HepG2 (cell line): ENCODE measurements around the gene DUS2. TPM values are rescaled to one million over a fixed set of nuclear protein-coding genes. Genes with fewer than 3 reads are reported as not detected.

Experiments
- CBX5 ChIP-seq: sonication (generic); formaldehyde crosslinking; IDR thresholded peaks from 2 replicates; pipeline ENCODE4 v1.4.0; 2020; ENCODE audit warnings: missing genetic modification reagents, borderline replicate concordance
- CHD4 ChIP-seq: fragments of 200-600 bp; sonication (generic); IDR thresholded peaks from 2 replicates; pipeline ENCODE4 v1.7.0; 2017; ENCODE audit warnings: mild to moderate bottlenecking, low read length, borderline replicate concordance
- GATAD2A ChIP-seq: IDR thresholded peaks from 2 replicates; pipeline ENCODE4 v1.6.1; 2016
- REST ChIP-seq, 2 experiments: IDR thresholded peaks; 2 replicates each; pipeline ENCODE4 v1.6.1; 2011 to 2012; ENCODE audit warnings: low read length in 2 of 2, borderline replicate concordance in 1 of 2, low read depth in 1 of 2, mild to moderate bottlenecking in 1 of 2, moderate library complexity in 1 of 2
- SOX6 ChIP-seq, 2 experiments: fragments of 450-650 bp in 1 of 2; sonication (generic) in 1 of 2; formaldehyde crosslinking in 1 of 2; IDR thresholded peaks; 2 replicates each; pipeline versions ENCODE4 v1.4.0 to v1.6.1; 2017 to 2020; ENCODE audit warnings: antibody characterized with exemption in 1 of 2, mild to moderate bottlenecking in 1 of 2, missing genetic modification reagents in 1 of 2
- SSRP1 ChIP-seq: IDR thresholded peaks from 2 replicates; pipeline ENCODE4 v1.6.1; 2016; ENCODE audit warnings: control low read depth
- STAG1 ChIP-seq: sonication (generic); formaldehyde crosslinking; IDR thresholded peaks from 2 replicates; pipeline ENCODE4 v1.4.0; 2020; ENCODE audit warnings: missing genetic modification reagents
- WIZ ChIP-seq: sonication (generic); formaldehyde crosslinking; IDR thresholded peaks from 2 replicates; pipeline ENCODE4 v1.5.1; 2020; ENCODE audit warnings: mild to moderate bottlenecking, missing genetic modification reagents
- YY1 ChIP-seq: IDR thresholded peaks from 2 replicates; pipeline ENCODE4 v1.6.1; 2011; ENCODE audit warnings: low read length, low read depth, moderate library complexity, mild to moderate bottlenecking; ENCODE audit not compliant: insufficient read depth, insufficient replicate concordance
- ZBTB33 ChIP-seq: sonication (generic); formaldehyde crosslinking; IDR thresholded peaks from 2 replicates; pipeline ENCODE4 v1.4.0; 2020; ENCODE audit warnings: missing genetic modification reagents
- ZNF574 ChIP-seq: sonication (generic); formaldehyde crosslinking; IDR thresholded peaks from 2 replicates; pipeline ENCODE4 v1.4.0; 2020; ENCODE audit warnings: missing genetic modification reagents
- polyA plus RNA-seq, 8 experiments: library from polyadenylated mRNA; depleted of rRNA in 3 of 8; stranded (reverse) in 7 of 8; unstranded in 1 of 8; fragments of >200 nt; fragmentation: Illumina TruSeq in 4 of 8; extraction: Trizol in 4 of 8; gene quantifications; 2 replicates each; pipeline versions ENCODE4 v1.2.1 to v1.2.3, GENCODE V29; 2011 to 2016; ENCODE audit warnings: low read depth in 4 of 8, missing spikeins in 1 of 8, mixed read lengths in 1 of 8; ENCODE audit not compliant: insufficient read depth in 1 of 8
- total RNA-seq, 5 experiments: library from RNA; depleted of rRNA; stranded (reverse); fragments of >200 nt; fragmentation: Illumina TruSeq; extraction: Trizol; gene quantifications; 2 replicates each; pipeline ENCODE4 v1.2.3, GENCODE V29; 2016; ENCODE audit warnings: low read depth in 1 of 5
- TF ChIP-seq, protein P1 (sequence below): fragments of 450-650 bp; IDR thresholded peaks from 2 replicates; pipeline ENCODE4 v1.6.1; 2017; ENCODE audit warnings: mild to moderate bottlenecking
- TF ChIP-seq, protein P2 (sequence below): sonication (generic); formaldehyde crosslinking; IDR thresholded peaks from 2 replicates; pipeline ENCODE4; 2020; ENCODE audit warnings: missing genetic modification reagents, mild to moderate bottlenecking, borderline replicate concordance

The DUS2 gene
- total and polyA plus RNA-seq, 2 of the 13 experiments (the other 11 are each of a cell fraction or from before 2014, with no cell fraction given) = 17.8 to 25.1 TPM

DNA sequence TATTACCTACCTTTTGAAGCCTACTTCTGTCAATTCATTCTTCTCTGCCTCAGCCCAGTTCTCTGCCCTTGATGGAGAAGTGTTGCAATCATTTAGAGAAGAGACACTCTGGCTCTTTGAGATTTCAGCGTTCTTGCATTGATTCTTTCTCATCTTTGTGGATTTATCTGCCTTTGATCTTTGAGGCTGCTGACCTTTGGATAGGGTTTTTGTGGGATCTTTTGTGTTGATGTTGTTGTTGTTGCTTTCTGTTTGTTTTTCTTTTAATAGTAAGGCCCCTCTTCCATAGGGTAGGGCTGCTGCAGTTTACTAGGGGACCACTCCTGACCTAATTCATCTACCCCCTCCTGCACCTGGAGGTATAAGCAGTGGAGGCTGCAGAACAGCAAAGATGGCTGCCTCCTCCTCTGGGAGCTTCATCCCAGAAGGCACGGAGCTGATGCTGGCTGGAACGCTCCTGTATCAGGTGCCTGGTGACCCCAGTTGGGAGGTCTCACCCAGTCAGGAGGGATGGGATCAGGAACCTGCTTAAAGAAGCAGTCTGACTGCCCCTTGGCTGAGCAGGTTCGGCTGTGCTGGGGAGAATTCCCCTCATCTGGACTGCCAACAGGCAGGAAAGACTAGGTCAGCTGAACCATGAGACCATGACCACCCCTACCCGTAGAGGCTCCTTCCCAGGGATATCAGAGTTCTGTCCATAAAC is 90.1 kb downstream of the DUS2 start (continued):
- TF ChIP-seq SOX6 (IDR thresholded peaks at IDR 0.05) (no peak), SOX6 (CRISPR knock-in tag; IDR thresholded peaks at IDR 0.05) (peak; percentile 98), WIZ (CRISPR knock-in tag) (no peak), CBX5 (0 out of 2 replicates have a peak, but pooled peaks have one; percentile 17), ZNF574 (CRISPR knock-in tag) (0 out of 2 replicates have a peak, but pooled peaks have one; percentile 18), GATAD2A (peak; percentile 99), ZBTB33 (CRISPR knock-in tag) (peak; percentile 22; the same call in 1 of the 2 replicates), REST (IDR thresholded peaks at IDR 0.05; ENCODE audit: borderline replicate concordance in 1 of 2, low read depth in 1 of 2, low read length in 2 of 2) (peak in 1 of 2 experiments; percentile 34; a peak in 2 of 4 replicates), SSRP1 (CRISPR knock-in tag) (peak; percentile 89; the same call in 1 of the 2 replicates), STAG1 (CRISPR knock-in tag) (peak; percentile 25; the same call in 1 of the 2 replicates), YY1 (peak; percentile 84), CHD4 (no peak)
- TF ChIP-seq, protein P1, sequence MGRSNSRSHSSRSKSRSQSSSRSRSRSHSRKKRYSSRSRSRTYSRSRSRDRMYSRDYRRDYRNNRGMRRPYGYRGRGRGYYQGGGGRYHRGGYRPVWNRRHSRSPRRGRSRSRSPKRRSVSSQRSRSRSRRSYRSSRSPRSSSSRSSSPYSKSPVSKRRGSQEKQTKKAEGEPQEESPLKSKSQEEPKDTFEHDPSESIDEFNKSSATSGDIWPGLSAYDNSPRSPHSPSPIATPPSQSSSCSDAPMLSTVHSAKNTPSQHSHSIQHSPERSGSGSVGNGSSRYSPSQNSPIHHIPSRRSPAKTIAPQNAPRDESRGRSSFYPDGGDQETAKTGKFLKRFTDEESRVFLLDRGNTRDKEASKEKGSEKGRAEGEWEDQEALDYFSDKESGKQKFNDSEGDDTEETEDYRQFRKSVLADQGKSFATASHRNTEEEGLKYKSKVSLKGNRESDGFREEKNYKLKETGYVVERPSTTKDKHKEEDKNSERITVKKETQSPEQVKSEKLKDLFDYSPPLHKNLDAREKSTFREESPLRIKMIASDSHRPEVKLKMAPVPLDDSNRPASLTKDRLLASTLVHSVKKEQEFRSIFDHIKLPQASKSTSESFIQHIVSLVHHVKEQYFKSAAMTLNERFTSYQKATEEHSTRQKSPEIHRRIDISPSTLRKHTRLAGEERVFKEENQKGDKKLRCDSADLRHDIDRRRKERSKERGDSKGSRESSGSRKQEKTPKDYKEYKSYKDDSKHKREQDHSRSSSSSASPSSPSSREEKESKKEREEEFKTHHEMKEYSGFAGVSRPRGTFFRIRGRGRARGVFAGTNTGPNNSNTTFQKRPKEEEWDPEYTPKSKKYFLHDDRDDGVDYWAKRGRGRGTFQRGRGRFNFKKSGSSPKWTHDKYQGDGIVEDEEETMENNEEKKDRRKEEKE = no peak
- TF ChIP-seq, protein P2, sequence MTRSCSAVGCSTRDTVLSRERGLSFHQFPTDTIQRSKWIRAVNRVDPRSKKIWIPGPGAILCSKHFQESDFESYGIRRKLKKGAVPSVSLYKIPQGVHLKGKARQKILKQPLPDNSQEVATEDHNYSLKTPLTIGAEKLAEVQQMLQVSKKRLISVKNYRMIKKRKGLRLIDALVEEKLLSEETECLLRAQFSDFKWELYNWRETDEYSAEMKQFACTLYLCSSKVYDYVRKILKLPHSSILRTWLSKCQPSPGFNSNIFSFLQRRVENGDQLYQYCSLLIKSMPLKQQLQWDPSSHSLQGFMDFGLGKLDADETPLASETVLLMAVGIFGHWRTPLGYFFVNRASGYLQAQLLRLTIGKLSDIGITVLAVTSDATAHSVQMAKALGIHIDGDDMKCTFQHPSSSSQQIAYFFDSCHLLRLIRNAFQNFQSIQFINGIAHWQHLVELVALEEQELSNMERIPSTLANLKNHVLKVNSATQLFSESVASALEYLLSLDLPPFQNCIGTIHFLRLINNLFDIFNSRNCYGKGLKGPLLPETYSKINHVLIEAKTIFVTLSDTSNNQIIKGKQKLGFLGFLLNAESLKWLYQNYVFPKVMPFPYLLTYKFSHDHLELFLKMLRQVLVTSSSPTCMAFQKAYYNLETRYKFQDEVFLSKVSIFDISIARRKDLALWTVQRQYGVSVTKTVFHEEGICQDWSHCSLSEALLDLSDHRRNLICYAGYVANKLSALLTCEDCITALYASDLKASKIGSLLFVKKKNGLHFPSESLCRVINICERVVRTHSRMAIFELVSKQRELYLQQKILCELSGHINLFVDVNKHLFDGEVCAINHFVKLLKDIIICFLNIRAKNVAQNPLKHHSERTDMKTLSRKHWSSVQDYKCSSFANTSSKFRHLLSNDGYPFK = no peak; the same call in 1 of the 2 replicates
